Neural progenitor cell (in vitro differentiated cells): ENCODE data around the gene CNGA3.

Source experiments
- EZH2 ChIP-seq: fragments of 200-600 bp; sonication (generic); IDR thresholded peaks from 2 replicates; pipeline ENCODE4 v1.6.1; 2017; ENCODE audit warnings: antibody characterized with exemption, mild to moderate bottlenecking, moderate library complexity
- EZH2phosphoT487 ChIP-seq: fragments of 200-600 bp; sonication (generic); IDR thresholded peaks from 2 replicates; pipeline ENCODE4 v1.6.1; 2017; ENCODE audit warnings: antibody characterized with exemption
- TF ChIP-seq, protein P1 (sequence below): fragments of 200-600 bp; sonication (generic); IDR thresholded peaks from 2 replicates; pipeline ENCODE4 v1.5.1; 2017; ENCODE audit warnings: antibody characterized with exemption, mild to moderate bottlenecking

- TF ChIP-seq, protein P1, sequence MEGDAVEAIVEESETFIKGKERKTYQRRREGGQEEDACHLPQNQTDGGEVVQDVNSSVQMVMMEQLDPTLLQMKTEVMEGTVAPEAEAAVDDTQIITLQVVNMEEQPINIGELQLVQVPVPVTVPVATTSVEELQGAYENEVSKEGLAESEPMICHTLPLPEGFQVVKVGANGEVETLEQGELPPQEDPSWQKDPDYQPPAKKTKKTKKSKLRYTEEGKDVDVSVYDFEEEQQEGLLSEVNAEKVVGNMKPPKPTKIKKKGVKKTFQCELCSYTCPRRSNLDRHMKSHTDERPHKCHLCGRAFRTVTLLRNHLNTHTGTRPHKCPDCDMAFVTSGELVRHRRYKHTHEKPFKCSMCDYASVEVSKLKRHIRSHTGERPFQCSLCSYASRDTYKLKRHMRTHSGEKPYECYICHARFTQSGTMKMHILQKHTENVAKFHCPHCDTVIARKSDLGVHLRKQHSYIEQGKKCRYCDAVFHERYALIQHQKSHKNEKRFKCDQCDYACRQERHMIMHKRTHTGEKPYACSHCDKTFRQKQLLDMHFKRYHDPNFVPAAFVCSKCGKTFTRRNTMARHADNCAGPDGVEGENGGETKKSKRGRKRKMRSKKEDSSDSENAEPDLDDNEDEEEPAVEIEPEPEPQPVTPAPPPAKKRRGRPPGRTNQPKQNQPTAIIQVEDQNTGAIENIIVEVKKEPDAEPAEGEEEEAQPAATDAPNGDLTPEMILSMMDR = no peak
- no peak for TF ChIP-seq EZH2phosphoT487
- TF ChIP-seq EZH2 = no peak
Observed at GRCh38 chr2:98367721-98368120, 21.5 kb downstream of the CNGA3 start.
